CD4-positive, alpha-beta T cell treated with Interferon gamma for 1 hour (primary cell): ENCODE data around the gene DLL3.
"Not testable (repeated sequence)": the region's sequence is repeated elsewhere in the genome, so short reads cannot be mapped to it uniquely, and the experiment has no call there.

Experiments used
- DNase-seq: peaks from one replicate; pipeline ENCODE4 v3.0.0-alpha.2; 2020

DLL3 gene, protein sequence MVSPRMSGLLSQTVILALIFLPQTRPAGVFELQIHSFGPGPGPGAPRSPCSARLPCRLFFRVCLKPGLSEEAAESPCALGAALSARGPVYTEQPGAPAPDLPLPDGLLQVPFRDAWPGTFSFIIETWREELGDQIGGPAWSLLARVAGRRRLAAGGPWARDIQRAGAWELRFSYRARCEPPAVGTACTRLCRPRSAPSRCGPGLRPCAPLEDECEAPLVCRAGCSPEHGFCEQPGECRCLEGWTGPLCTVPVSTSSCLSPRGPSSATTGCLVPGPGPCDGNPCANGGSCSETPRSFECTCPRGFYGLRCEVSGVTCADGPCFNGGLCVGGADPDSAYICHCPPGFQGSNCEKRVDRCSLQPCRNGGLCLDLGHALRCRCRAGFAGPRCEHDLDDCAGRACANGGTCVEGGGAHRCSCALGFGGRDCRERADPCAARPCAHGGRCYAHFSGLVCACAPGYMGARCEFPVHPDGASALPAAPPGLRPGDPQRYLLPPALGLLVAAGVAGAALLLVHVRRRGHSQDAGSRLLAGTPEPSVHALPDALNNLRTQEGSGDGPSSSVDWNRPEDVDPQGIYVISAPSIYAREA

DNA sequence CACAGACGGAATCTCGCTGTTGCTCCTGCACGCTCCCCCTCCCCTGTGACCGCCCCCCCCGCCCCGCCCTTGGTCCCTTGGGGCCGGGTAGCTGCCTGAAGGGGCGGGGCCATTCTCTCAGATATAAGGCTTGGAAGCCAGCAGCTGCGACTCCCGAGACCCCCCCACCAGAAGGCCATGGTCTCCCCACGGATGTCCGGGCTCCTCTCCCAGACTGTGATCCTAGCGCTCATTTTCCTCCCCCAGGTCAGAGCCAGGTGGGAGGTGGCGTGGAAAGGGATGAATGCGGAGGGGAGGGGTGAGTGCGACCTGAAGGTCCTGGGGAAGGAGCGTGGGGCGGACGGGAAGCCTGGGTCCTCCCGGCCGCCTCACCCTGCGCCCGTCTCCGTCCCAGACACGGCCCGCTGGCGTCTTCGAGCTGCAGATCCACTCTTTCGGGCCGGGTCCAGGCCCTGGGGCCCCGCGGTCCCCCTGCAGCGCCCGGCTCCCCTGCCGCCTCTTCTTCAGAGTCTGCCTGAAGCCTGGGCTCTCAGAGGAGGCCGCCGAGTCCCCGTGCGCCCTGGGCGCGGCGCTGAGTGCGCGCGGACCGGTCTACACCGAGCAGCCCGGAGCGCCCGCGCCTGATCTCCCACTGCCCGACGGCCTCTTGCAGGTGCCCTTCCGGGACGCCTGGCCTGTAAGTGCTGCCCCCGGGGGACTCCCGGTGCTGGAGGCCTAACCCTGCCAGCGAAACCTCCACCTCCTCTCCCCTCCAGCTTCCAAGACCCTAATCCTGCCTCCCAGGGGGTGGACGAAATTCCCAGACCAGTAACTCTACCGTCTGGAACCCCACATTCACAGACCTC is at the start of gene DLL3:
Gene DLL3, plus strand, starts transcription at position 150 of the 845 bp plus-strand sequence. Its CDS starts 28 bp downstream, at position 178.
- no peak for DNase-seq

DNA sequence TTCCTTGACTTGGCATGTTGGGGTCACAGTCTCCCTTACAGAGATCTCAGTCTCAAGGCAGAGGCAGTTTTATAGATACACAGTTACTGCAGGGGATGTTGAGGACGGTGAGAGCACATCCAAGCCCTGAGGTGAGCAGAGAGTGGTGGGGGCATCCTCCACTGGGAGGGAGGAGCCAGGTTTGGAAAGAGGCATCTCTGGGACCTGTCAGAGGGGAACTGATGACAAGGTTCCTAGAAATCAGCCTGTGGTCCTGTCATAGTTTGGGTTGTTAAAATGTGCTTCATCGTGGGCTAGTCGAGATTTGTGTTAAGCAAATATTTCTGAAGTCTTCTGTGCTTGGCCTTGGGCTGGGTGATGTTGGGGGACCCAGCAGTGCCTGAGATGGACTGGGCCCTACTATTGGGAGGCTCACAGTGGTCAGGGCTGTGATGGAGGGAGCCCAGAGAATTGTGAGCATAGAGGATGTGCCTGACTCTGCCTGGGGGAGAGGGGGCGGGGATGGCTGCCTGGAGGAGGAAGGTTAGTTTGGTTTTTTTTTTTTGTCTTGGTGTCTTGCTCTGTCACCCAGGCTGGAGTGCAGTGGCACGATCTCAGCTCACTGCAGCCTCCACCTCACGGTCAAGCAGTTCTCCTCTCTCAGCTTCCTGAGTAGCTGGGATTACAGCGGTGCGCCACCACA is 49.5 kb upstream of the DLL3 start:
- no peak for DNase-seq

DNA sequence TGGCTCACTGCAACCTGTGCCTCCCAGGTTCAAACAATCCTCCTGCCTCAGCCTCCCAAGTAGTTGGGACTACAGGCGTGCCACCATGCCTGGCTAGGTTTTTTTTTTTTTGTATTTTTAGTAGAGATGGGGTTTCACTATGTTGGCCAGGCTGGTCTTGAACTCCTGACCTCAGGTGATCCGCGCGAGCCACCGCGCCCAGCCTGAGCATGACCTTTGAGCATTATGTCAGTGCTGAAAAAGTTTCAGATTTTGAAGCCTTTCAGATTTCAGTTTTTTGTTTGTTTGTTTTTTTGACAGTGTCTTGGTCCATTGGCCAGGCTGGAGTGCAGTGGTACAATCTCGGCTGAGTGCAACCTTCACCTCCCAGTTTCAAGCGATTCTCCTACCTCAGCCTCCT is 47.5 kb upstream of the DLL3 start:
- not testable (repeated sequence) for DNase-seq

DNA sequence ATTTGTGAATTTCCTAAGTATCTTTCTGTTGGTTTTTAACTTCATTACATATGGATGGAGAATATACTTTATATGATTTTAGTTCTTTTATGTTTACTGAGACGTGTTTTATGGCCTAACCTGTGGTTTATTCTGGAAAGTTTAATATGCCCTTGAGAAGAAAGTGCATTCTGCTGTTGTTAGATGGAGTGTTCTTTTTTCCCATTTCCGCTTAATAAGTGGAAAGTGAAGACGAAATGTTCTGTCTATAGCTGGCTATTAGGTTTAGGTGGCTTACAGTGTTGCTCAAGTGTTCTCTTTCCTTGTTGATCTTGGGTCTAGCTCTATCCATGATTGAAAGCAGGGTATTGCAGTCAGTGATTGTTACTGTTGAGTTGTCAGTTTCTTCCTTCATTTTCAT is 35.3 kb upstream of the DLL3 start:
- DNase-seq = no peak

DNA sequence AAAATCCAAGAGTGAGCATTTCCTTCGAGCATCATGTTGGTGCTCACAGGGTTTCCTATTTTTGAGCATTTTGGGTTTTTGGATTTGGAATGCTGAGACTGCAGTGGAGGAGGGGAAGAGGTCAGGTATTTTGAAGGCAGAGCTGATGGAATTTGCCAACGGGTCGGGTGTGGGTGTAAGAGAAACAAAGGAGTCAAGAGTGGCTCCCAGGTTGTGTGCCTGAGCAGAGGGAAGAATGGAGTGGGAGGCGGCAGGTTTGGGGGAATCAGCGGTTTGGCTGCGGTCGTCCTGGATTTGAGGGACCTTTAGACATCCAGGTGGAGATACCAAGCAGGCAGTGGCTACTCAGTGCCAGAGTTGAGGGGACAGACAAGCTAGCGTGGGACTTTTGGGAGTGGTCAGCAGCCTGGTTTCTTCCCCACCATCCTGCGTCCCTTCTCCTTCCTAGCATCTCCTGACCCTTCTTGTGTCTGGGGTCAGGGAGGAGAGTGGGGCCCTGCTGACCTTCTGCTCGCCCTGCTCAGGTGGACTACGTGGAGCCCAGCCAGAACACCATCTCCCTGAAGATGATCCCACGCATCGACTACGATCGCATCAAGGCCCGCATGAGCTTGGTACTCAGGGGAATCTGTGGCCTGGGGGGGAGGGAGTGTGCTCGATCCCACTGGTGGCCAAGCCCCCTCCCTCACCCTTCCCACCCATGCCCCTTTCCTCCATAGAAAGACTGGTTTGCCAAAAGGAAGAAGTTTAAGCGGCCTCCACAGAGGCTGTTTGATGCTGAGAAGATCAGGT is 32.6 kb upstream of the DLL3 start:
- no peak for DNase-seq

DNA sequence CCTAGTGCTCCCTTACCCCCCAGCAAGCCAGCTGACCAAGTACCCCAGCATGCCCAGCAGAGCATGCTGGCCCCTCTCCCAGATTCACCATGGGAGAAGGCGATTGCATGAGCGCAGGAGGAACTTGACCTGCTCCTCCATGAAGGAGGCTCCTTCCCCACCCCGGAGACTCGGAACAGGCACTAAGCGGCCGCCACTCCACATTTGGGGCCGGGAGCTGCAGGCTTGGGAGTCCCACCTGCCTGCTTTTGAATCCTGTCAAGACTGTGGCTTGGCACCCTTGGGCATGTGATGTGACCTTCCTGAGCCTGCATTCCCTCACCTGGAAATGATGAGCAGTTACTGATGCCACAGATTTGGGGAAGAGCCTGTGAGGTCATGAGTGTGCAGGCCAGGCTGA is 30.8 kb upstream of the DLL3 start:
- DNase-seq = no peak

DNA sequence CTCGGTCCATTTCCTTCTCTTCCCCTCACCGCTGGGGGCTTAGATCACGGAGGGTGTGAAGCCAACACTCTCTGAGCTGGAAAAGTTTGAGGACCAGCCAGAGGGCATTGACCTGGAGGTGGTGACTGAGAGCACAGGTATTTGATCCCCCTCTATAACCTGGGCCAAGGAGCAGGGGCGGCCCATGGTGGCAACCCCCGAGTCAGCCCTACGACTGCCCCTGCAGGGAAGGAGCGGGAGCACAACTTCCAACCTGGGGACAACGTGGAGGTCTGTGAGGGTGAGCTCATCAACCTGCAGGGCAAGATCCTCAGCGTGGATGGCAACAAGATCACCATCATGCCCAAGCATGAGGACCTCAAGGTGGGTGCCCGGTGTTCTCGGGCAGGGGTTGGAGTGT is 29.7 kb upstream of the DLL3 start:
- DNase-seq = no peak

DNA sequence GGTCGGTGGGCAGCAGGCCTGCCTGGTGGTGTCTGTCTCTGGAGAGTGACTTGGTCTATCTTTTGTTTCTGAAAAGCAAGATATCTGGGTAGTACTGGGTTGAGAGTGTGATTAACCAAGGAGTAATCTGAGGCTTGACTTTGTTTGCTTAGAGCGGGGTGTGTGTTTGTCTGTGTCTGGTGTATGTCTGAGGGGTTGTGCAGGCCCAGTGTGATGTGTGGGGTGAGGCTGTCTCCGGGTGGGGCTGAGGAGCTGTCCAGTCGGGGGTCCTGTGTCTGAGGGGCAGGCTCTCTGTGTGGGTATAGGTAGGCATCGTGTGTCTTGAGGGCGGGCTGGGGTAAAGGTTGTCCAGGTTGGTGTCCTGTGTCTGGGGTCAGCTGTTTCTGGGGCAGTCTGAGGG is 29.2 kb upstream of the DLL3 start:
- DNase-seq = no peak

DNA sequence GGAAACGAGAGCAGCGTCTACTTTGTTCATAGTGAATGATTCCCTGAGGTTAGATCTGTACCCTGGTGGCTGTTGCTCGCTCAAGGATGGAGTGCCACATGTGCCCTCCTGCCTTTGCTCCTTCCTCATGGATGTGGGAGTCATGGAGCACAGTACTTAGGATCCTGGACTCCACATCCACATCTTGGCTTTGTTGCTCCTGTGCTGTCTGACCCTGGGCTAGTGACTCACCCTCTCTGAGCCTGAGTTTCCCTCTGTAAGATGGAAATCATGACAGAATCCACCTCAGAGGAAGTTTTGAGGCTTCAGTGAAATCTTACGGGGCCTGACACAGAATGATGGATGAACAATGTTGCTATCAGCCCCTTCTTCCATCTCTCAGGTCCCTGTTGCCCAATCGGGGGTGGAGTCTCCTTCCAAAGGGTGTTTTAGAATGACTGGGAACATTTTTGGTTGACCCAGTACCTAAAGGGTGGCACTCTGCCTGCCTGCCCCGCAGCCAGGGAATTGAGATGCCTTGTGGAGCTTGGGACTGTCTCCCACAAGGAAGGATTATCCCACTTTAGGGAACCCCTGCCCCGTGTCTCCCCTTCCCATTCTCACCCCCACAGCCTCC is 27.9 kb upstream of the DLL3 start:
- no peak for DNase-seq

DNA sequence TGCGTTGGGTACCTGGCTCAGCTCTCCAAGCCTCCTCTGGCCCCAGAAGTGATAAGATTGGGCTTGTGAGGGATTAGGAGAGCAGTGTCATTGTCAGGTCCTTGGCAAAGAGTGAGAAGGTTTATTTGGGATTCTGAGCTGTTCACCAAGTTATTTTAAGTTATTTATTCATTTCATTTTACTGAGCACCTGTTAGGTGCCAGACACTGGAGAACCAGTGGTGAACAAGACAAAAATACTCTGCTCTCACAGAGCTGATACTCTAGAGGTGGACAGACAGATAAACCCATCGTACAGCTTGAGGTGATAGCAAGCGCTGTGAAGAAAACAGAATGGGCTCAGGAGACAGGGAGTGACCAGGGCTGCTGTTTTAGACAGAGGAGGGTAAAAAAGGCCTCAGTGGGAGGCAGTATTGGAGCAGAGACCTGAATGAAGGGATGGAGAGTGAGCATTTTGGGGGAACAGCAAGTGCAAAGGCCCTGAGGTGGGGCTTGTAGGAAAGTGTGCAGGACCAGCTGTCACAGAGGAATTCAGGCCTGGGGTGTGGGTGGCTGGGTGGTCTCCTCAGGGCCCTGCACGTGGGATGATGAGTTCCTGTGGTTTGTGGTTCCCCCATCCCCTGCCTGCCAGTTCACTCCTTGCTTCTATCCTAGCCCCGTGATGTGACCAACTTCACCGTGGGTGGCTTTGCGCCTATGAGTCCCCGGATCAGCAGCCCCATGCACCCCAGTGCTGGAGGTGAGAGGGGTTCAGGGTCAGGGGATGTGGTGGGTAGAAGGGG is 26.8 kb upstream of the DLL3 start:
- no peak for DNase-seq

DNA sequence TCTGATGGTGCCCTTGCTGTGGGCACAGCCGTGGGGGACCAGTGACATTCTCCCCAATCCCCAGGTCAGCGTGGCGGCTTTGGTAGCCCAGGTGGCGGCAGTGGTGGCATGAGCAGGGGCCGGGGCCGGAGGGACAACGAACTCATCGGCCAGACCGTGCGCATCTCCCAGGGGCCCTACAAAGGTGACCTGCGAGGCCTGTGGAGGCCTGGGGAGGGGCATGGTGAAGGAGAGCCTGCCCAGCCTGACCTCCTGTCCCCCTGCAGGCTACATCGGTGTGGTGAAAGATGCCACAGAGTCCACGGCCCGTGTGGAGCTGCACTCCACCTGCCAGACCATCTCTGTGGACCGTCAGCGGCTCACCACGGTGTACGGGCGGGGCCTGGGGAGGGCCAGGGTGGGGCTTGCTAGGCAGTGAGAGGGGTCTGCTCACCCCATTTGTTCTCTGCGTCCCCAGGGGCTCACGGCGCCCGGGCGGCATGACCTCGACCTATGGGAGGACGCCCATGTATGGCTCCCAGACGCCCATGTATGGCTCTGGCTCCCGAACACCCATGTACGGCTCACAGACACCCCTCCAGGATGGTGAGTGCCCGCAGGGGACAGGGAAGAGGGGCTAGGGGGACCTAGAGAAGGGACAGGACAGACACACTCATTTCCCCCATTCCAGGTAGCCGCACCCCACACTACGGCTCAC is 25.9 kb upstream of the DLL3 start:
- no peak for DNase-seq

DNA sequence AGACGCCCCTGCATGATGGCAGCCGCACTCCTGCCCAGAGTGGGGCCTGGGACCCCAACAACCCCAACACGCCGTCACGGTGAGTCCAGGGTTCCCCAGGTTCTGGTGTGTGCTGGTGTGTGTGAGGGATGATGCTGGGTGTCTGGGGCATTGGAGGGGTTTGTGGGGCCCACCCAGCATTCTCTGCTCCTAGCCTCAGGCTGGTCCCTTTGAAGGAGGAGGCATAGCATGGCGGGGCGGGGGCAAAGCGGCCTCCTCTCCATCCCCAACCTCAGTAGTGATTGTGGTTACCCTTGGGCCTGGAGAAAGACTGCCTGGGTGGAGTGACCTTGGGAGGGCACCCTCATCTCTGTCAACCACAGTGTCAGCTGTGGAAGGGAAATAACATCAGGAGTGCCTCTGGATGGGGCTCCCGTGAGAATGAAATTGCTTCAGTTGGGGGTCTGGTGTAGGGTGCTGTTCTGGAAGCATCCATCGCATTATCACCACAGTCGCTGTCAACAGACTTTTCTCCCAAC is 25.2 kb upstream of the DLL3 start:
- no peak for DNase-seq

DNA sequence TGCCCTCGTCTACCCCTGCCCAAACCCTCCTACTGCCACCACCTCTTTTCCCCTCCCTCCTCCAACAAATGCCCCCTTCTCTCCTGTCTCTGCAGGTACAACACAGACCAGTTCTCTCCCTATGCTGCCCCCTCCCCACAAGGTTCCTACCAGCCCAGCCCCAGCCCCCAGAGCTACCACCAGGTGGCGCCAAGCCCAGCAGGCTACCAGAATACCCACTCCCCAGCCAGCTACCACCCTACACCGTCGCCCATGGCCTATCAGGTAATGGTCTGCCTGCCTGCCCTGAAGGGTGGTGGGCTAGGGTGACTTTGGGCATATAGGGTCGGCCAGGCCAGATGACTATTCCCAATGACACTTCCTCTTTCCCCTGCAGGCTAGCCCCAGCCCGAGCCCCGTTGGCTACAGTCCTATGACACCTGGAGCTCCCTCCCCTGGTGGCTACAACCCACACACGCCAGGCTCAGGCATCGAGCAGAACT is 24.6 kb upstream of the DLL3 start:
- peak; percentile 65 for DNase-seq

DNA sequence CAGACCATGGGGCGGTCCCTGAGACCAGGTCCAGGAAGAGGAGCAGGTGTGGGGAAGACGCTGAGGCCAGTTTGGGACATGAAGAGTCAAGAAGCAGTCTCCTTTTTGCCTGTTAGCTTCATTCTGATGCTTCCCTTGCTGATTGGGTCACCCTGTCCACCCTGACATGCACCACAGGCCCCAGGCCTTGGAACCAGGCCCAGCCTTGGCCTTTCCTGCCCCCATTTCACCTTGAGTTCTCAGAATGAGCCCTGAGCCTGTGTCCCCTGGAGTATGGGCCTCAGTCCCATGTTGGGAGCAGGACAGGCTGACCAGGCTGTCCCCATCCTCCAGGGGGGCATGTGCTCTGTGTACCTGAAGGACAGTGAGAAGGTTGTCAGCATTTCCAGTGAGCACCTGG is 23.0 kb upstream of the DLL3 start:
- no peak for DNase-seq

DNA sequence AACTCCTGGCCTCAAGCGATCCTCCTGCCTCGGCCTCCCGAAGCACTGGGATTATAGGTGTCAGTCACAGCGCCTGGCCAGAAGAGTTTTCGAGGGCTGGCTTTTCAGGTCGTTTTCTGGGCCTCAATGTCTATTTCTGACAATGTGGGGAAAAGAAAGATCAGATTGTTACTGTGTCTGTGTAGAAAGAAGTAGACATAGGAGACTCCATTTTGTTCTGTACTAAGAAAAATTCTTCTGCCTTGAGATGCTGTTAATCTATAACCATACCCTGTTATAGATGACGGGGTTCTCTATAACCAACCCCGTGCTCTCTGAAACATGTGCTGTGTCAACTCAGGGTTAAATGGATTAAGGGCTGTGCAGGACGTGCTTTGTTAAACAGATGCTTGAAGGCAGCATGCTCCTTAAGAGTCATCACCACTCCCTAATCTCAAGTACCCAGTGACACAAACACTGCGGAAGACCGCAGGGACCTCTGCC is 19.4 kb upstream of the DLL3 start:
- DNase-seq = not testable (repeated sequence)

DNA sequence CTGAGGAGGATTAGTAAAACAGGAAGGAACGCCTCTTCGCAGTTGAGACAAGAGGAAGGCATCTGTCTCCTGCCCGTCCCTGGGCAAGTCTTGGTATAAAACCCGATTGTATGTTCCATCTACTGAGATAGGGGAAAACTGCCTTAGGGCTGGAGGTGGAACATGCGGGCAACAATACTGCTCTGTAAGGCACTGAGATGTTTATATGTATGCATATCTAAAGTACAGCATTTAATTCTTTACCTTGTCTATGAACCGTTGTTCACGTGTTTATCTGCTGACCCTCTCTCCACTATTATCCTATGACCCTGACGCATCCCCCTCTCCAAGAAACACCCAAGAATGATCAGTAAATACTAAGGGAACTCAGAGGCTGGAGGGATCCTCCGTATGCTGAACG is 18.8 kb upstream of the DLL3 start:
- DNase-seq = no peak

DNA sequence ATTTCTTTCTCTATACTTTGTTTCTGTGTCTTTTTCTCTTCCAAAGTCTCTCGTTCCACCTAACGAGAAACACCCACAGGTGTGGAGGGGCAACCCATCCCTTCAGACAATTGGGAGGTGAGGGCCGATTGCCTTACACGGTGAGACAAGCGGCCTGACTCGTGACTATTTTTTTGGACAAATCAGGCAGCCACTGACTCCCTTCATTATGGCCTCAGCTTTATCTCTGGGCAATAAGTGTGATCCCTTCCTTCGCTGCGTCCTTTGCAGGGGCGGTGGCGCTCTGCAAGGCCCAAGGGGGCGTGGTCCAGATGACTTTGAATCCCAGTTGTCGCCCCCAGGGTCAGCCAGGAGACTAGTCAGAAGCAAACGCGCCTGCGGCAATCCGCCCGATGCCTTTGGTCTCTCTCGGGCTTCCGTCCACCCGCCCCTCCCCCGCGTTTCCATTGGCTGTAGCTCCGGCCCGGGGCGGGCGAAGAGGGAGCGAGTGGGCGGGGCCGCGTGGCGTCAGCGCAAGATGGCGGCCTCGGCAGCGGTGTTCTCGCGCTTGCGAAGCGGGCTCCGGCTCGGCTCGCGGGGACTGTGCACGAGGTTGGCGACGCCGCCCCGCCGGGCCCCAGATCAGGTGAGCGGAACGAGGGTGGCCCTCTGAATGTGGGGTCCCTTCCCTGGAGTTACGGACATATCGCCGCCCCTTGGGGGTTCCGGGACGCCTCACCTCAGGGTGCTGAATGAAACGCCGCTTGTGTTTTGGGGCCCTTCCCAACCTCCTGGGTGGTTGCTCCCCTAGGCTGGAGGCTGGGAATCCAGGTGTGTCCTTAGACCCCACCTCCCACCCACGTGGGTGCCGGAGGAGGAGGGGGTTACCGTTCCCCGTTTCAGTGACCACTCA is 18.2 kb upstream of the DLL3 start, which contains the start of gene TIMM50:
Gene TIMM50, plus strand, starts transcription at position 502 of the 892 bp plus-strand sequence. Its CDS starts 16 bp downstream, at position 518.
- peak; percentile 93 for DNase-seq

DNA sequence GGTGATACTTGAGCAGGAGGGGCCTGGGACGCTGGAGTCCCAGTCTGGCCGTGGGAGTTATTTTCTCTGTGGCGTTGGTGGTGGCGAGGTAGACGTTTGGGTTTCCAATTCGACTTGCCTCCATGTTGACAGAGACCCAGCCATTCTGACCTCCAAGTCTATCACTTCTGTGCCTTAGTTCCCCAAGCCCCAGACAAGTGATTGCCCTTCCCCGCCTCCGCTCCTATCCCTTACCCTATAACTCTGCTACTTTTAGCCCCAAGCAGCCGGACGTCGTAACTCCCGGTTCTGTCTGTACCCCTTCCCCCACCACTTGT is 17.6 kb upstream of the DLL3 start:
- DNase-seq = no peak

DNA sequence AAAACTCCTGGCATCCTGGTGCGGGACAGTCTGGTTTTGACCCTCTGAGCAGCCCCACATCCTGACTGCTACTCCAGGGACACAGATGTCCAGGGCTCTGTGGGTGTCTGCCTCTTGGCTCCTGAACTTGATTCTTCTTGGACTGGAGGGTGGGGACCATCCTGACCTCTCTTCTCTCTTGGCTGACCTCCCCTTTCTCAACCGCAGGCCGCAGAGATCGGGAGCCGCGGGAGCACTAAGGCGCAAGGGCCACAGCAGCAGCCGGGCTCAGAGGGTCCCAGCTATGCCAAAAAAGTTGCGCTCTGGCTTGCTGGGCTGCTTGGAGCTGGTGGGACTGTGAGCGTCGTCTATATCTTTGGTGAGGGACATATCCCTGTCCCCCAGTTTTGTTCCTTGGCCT is 17.1 kb upstream of the DLL3 start:
- DNase-seq = no peak
